Stimulated activated CD8-positive, alpha-beta memory T cell treated with anti-CD3 and anti-CD28 coated beads, Interleukin-7, amount 100 ng/mL, for 1 hour (primary cell): ENCODE results near the gene CFAP57.

Experiments used
- DNase-seq, 2 donors: peaks; one replicate each; pipeline ENCODE4 v3.0.0-alpha.2; 2020; ENCODE audit warnings: low read depth in 2 of 2

The CFAP57 gene

GRCh38 chr1:43299101-43299500 is 127.0 kb downstream of the CFAP57 start:
- DNase-seq = no peak

GRCh38 chr1:43300378-43301094 is 128.4 kb downstream of the CFAP57 start, which contains the start of gene TIE1:
Gene TIE1 (plus strand): TSS chr1:43300982. CDS start chr1:43301072, 90 bp downstream.
- DNase-seq = no peak

- no peak for DNase-seq
Measured at GRCh38 chr1:43302201-43302600, 130.1 kb downstream of the CFAP57 start.

GRCh38 chr1:43302721-43303470 is 130.8 kb downstream of the CFAP57 start:
- DNase-seq = no peak

GRCh38 chr1:43303471-43304313 is 131.6 kb downstream of the CFAP57 start:
- no peak for DNase-seq
